GM13977 (cell line): ENCODE data around the gene SIDT1.

Source experiments
- DNase-seq: peaks from one replicate; pipeline ENCODE4 v3.0.0; 2012; ENCODE audit warnings: low spot score
- in situ Hi-C: fragments of 300-500 bp; cut with MboI; formaldehyde crosslinking; loops from one replicate; pipeline ENCODE4 v1.12.0; 2022; ENCODE audit warnings: low sequenced_read_pairs, low pct_unique_long_range_greater_than_20kb, mixed read lengths, inconsistent platforms; ENCODE audit not compliant: unreplicated experiment
- TF ChIP-seq, protein P1 (sequence below): IDR thresholded peaks from 2 replicates; pipeline ENCODE4 v1.5.1; 2012; ENCODE audit warnings: mild to moderate bottlenecking, control low read depth; ENCODE audit not compliant: insufficient read depth; ENCODE audit errors: extremely low read depth, missing control alignments

SIDT1 gene

DNA sequence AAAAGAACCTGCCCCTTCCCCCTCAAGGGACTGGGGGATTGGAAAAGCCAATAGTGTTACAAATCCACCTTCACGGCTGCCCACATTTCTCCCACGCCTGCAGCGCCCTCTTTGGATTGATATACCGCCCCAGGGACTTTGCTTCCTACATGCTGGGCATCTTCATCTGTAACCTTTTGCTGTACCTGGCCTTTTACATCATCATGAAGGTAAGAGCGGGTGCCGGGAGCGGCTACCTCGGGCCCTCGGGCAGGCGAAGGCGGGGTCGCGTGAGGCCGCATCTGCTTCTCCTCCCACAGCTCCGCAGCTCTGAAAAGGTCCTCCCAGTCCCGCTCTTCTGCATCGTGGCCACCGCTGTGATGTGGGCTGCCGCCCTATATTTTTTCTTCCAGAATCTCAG lies 91.0 kb downstream of the SIDT1 start:
- TF ChIP-seq, protein P1, sequence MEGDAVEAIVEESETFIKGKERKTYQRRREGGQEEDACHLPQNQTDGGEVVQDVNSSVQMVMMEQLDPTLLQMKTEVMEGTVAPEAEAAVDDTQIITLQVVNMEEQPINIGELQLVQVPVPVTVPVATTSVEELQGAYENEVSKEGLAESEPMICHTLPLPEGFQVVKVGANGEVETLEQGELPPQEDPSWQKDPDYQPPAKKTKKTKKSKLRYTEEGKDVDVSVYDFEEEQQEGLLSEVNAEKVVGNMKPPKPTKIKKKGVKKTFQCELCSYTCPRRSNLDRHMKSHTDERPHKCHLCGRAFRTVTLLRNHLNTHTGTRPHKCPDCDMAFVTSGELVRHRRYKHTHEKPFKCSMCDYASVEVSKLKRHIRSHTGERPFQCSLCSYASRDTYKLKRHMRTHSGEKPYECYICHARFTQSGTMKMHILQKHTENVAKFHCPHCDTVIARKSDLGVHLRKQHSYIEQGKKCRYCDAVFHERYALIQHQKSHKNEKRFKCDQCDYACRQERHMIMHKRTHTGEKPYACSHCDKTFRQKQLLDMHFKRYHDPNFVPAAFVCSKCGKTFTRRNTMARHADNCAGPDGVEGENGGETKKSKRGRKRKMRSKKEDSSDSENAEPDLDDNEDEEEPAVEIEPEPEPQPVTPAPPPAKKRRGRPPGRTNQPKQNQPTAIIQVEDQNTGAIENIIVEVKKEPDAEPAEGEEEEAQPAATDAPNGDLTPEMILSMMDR: no peak
- in situ Hi-C loops: no loop called here
- no peak for DNase-seq

DNA sequence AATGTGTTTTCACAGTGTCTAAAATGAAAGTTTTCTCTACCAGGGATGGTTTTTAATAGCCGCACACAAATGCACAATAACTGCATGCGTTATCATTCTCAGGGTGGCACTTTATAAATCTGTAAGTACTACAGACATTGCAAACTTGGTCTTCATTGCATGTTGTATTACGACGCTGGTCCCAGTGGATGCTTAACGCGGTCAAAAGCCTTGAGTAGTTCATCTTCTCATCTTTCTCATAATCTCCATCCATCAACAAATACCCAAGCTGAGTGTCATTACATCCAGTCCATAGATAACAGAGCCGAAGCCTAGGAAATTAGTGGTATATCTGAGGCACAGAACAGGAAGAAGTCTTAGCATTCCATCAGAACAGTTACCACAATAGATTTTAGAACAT lies 91.5 kb downstream of the SIDT1 start:
- DNase-seq: no peak
- in situ Hi-C loops: no loop called here
- TF ChIP-seq, protein P1: no peak

DNA sequence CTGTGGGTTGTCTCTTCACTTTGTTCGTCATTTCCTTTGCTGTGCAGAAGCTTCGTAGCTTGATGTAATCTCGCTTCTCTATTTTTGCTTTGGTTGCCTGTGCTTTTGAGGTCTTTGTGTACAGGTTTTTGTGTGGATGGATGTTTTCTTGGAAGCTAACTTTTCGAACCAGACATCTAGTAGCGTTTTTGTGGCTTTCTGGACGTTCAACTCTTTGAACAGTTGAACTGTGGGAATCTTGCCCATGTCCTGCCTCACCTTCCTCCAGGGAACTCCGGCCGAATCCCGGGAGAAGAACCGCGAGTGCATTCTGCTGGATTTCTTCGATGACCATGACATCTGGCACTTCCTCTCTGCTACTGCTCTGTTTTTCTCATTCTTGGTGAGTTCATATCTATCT lies 93.5 kb downstream of the SIDT1 start:
- TF ChIP-seq, protein P1: no peak
- no peak for DNase-seq
- in situ Hi-C loops: no loop called here

DNA sequence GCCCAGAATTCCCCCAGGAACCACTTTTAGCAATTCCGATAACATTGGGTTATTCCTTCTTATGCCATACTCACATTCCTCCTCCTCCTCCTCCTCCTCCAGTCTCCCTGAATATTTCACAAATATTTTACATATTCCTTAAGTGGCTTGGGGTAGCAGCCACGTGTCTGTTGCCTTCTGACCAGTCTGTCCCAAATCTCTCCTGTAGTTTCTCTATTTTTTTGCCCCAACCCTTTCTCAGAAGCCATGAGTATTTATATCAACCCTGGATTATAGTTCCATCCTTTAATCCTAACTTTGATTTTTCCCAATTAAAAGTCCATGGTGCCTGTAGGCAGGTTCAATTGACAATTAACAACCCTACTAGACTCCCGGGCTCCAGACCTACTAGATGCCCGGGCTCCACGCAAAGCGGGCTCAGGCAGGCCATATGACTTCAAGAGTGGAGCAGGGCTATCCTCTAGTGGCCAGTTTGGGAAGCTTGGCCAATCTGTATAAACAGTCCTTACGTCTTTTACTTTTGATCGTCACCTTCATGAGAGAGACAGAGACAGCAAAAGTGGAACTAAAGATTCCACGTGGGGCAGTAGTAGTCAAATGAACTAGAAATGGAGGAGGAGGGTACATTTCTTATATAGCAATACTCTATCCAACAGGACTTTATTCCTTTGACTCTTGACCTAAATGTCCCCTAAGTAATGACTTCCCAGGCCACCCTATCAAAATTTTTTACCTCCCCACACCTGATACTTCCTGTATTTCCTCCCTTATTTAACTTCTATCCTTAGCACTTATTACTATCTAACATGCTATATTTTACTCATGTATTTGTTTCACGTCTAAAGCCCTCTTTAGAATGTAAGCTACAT lies 94.4 kb downstream of the SIDT1 start:
- in situ Hi-C loops: no loop called here
- DNase-seq: peak; percentile 45

DNA sequence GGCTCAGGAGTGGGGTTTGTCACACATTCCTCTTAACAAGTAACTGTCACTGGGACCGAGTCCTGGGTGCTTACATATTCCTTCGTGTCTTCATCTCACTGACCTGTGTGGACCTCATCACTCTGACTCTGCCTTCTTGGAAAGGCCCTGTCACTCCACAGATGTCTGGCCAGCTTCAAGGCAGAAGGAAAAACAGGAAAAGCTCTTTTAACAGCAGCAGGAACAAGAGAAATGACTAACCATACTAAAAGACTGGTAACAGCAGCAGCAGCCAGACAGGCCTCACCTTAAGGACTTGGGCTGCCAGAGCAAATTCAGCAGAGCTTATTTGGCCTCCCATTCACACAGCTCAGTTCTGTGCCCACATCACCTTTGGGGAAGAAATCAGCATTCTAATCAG lies 96.0 kb downstream of the SIDT1 start:
- in situ Hi-C loops: no loop called here
- TF ChIP-seq, protein P1: no peak
- DNase-seq: no peak

More for the DNA sequence above, 94.4 kb downstream of the SIDT1 start:
- TF ChIP-seq, protein P1: peak; percentile 45

DNA sequence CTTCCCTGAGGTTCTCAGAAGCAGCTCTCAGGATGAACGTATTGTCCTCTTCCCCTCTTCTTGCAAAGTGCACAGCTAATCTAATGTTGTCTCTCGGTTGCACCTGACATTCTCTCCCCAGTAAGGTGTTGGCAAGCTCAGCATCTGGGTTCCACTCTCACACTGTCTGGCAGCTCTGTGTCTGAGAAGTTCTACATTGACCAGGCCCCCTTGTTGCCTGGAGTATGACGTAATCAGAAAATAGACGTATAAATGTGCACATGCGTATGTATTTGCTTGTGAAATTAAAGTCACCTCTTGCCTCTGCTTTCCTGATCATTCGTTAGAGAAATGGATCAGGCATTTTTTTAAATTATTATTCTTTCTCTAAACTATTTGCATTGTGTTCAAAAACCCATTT lies 96.4 kb downstream of the SIDT1 start:
- no peak for DNase-seq
- TF ChIP-seq, protein P1: no peak
- in situ Hi-C loops: no loop called here
